Measurements from ENCODE around the gene PPFIBP1.
A peak's percentile ranks its signal among the peaks of the same experiment; 100 is the strongest.
"Not testable (repeated sequence)": the region's sequence is repeated elsewhere in the genome, so short reads cannot be mapped to it uniquely, and the experiment has no call there.

The PPFIBP1 gene

DNA sequence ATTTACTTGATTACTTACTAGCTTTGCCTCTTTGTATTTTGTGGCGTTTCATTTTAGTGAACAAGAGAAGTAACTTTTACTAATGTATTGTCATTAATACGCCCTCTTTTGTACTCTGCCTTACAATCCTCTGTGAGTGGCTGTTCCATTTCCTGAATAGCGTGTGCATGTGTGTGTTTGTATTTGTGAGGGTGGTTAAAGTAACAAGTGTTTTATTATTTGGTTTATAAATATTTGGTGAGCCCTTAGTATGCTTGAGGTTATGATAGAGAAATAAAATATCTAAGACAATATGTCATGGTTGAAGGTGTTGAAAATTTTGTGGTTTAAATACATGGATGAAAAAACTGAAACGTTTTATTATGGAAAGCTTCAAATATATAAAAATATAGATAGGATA is 100.6 kb downstream of the PPFIBP1 start:
- no peak for DNase-seq (ENCODE audit: low spot score)
- FAIRE-seq = no peak

DNA sequence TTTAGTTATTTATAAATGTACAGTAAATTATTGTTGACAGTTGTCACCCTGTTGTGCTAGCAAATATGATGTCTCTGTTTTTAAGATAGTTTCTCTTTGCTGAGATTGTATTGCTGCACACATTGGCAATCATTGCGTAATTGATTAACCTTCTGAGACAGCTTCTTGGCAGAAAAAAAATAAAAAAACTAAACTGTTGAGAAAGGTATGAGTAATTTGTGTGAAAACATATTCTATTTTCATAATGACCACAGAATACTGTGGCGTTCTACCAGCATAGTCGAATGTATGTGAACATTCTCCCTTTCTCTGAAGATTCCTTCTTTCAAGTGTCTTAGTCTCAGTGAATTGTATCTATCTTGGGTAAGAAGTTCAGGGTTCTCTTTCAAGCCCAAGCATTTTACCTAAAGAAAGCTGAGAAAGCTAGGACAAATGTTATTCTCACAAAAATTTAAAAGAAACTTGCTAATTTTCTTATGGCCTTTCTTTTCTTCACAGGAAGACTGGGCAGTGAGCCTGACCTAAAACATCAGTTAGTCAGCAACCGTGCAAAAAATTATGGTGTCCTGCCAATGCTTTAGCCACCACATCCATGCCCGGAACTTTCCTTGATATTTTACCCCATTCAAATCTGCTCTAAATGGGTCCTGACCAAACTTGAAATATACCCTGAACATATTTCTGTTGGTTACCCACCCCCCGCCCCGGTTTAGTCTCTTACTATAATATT is 103.3 kb downstream of the PPFIBP1 start:
- no peak for DNase-seq (ENCODE audit: low spot score)
- peak; percentile 43 for FAIRE-seq

DNA sequence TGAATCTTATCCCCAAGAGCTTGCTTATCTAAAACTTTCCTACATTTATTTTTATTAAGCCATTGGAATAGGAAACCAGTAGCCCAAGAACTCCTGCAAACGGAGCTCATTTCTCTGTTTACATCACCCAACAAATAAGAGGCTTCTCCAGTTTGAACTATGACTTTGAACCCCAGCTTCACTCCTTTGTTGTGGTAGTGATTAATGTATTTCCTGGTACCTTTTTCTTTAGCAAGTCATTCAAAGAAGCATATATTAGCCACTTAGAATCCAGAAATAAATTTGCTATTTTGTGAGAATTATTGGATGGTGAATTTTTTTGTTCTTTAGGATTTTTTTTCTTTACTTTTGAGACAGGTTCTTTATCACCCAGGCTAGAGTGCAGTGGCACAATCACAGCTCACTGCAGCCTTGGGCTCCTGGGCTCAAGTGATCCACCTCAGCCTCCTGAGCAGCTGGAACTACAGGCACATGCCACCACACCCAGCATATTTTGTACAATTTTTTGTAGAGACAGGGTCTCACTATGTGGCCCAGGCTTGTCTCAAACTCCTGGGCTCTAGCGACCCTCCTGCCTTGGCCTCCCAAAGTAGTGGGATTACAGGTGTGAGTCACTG is 104.0 kb downstream of the PPFIBP1 start:
- not testable (repeated sequence) for FAIRE-seq; DNase-seq (ENCODE audit: low spot score)

DNA sequence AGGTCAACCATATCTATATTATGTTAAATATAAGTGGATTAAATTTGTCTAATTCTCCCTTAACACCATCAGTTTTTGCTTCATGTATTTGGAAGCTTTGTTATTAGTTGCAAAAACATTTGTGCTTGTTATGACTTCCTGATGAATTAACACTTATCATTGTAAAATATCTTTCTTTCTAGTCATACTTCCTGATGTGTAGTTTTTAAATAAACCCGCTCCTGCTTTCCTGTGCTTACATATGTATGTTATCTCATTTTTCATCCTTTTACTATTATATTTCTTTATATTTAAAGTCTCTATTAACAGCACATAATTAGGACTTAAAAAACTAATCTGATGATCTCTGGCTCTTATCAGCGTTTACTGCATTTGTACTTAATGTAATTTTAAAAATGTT is 106.2 kb downstream of the PPFIBP1 start:
- peak; percentile 40 for FAIRE-seq

DNA sequence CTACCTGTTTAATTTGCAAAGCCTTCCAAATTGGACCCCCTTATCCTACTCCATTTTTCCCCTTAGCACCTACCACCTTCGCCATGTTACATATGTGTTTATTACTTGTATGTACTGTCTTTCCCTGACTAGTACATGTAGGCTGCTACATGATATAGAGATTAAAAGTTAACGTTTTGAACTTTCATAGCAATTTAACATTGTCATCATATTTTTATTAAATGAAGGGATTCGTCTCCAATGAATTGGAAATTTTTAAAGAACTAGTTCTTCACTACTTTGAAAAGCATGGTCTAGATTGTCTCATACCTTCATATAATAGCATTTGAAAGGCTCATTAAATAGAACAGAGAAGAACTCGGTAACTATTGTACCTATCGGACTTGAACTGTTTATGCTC is 107.4 kb downstream of the PPFIBP1 start:
- DNase-seq (ENCODE audit: low spot score) (no peak), FAIRE-seq (no peak)

More for the DNA sequence above, 106.2 kb downstream of the PPFIBP1 start:
- not testable (repeated sequence) for DNase-seq (ENCODE audit: low spot score)

DNA sequence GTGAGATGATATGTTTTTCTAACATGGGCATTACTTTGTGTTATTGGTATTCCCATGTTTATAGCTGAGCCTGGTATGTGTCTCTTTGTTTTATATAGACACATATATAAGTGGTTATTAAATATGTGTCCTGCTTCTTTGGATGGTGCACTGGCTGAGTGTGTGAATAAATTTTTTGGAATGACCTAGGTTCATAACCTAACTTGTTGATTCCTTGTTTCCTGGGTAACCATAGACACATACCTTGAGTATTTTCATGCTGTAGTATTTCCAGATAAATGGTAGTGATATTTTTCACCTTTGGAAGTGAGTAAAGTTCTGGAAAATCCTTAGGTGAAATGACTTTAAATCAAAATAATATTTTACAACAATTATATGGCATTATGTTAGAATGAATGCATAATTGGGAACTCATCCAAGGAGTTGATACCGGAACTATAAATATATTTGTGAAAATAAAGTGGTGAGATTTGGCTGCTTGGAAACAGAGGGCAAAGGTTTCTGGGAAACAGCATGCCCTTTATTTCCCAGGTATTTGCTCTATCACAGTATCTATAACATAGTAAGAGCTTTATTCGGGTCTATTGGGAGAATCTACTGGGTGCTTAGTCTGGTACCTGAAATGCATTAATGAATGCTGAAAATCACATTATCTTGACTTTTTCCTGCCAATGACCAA is 107.9 kb downstream of the PPFIBP1 start:
- FAIRE-seq (no peak), DNase-seq (ENCODE audit: low spot score) (no peak)

- DNase-seq (ENCODE audit: low spot score) = peak; percentile 49
- FAIRE-seq = peak; percentile 67
Measured at GRCh38 chr12:27635349-27635972, 111.5 kb downstream of the PPFIBP1 start.

DNA sequence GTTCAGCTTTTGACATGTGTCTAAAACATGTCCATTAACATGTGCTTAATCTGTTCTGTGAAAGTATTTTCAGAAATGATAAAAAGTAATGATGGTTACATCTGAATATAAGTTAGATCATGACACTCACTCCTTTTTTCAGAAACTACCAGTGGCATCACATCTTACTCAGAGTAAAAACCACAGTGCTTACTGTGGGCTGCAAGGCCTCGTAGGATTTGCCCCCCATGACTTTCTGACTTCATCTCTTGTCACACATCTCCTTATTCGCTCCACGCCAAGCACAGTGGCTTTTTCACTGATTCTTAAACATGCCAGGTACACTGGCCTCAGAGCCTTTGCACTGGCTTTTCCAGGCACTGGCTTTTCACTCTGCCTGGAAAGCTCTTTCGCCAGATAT is 112.6 kb downstream of the PPFIBP1 start:
- not testable (repeated sequence) for DNase-seq (ENCODE audit: low spot score); FAIRE-seq

GRCh38 chr12:27637524-27637923 is 113.5 kb downstream of the PPFIBP1 start:
- DNase-seq (ENCODE audit: low spot score) (no peak), FAIRE-seq (no peak)

GRCh38 chr12:27639265-27639664 is 115.3 kb downstream of the PPFIBP1 start:
- FAIRE-seq (no peak), DNase-seq (ENCODE audit: low spot score) (no peak)

GRCh38 chr12:27640566-27641200 is 116.7 kb downstream of the PPFIBP1 start:
- FAIRE-seq = not testable (repeated sequence)
- peak; percentile 45 for DNase-seq (ENCODE audit: low spot score)

DNA sequence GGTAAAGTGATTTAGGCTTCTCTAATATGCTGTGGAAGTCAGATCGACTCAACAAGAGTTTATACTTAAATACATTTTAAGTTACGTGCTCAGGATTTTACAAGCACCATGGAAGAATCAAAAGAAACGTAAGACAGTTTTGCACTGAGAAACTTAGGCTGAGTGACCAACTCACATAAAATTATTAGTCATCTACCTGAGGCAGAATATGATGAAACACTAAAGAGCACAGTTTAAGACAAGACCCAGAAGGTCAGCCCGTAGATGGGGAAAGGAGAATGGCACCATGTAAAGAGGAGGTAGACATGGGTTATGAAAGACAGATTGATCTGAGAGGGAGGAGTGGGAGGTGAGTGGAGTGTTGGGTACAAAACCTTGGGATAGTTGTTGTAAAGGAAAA is 118.4 kb downstream of the PPFIBP1 start:
- not testable (repeated sequence) for FAIRE-seq; DNase-seq (ENCODE audit: low spot score)

- not testable (repeated sequence) for FAIRE-seq
Measured at GRCh38 chr12:27642892-27643291, 118.9 kb downstream of the PPFIBP1 start.

GRCh38 chr12:27644158-27644845 is 120.3 kb downstream of the PPFIBP1 start:
- no peak for FAIRE-seq
- no peak for DNase-seq (ENCODE audit: low spot score)

More at GRCh38 chr12:27642892-27643291, 118.9 kb downstream of the PPFIBP1 start:
- not testable (repeated sequence) for DNase-seq (ENCODE audit: low spot score)

DNA sequence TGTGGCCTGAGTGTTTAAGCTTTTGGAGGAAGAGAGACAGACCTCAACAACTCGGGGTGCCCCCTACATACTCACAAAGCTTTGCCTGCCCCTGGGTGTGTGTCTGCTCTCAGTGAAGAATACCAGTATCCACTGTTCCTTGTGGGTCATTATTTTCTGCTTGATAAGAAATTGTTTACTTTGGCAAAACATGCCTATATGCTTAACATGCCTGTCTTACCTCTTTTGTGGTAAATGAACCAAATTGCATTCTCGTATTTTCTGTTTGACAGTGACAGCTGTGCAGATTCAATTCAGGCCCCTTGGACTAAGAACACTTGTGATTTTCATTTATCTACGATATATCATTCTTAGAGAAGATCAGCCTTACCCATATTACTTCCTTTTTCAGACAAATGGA is 121.7 kb downstream of the PPFIBP1 start:
- no peak for FAIRE-seq

GRCh38 chr12:27646149-27646548 is 122.1 kb downstream of the PPFIBP1 start:
- no peak for FAIRE-seq
- no peak for DNase-seq (ENCODE audit: low spot score)

More for the DNA sequence above, 121.7 kb downstream of the PPFIBP1 start:
- DNase-seq (ENCODE audit: low spot score) = no peak

GRCh38 chr12:27650011-27650410 is 126.0 kb downstream of the PPFIBP1 start:
- FAIRE-seq (no peak), DNase-seq (ENCODE audit: low spot score) (no peak)

GRCh38 chr12:27651201-27651600 is 127.2 kb downstream of the PPFIBP1 start:
- FAIRE-seq = no peak
- no peak for DNase-seq (ENCODE audit: low spot score)

- FAIRE-seq = peak; percentile 84
- DNase-seq (ENCODE audit: low spot score) = peak; percentile 54
Measured at GRCh38 chr12:27652174-27652763, 128.3 kb downstream of the PPFIBP1 start.

DNA sequence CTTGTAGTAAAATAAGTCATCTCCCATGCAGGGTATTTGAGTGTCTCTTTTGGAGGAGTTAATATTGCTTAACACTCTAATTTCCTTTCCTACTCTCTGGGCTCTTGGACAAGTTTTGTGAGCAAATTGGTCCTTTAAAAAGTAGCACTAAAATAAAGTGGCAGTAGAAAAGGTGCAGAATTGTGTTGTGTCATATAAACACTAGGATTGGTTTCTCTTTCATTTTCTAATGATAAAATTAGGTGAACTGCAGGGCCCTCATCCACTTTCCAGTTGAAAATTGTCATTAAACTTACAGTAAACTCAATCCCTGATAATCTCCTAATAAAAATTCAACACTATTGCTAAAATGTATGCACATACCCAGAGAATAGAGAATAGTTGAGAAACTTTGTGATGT is 129.7 kb downstream of the PPFIBP1 start:
- FAIRE-seq = no peak
- DNase-seq (ENCODE audit: low spot score) = no peak

Data from RCC 7860 (cell line).